Thymus (tissue), 11 donors: ENCODE measurements around the gene CDH4. TPM values are rescaled to one million over a fixed set of nuclear protein-coding genes. Genes with fewer than 3 reads are reported as not detected.

Source experiments
- DNase-seq, 9 donors: peaks; one replicate each; pipeline ENCODE4 v3.0.0-alpha.2; 2013; ENCODE audit warnings: low spot score in 9 of 9, low read depth in 6 of 9, missing footprints in 1 of 9
- H3K27ac ChIP-seq, 2 donors: one replicate each; pipeline ENCODE4 v1.5.1; 2013; ENCODE audit warnings: control low read depth in 1 of 2, low read depth in 1 of 2, low read length in 1 of 2, mild to moderate bottlenecking in 1 of 2, moderate library complexity in 1 of 2
- H3K27me3 ChIP-seq, 2 donors: one replicate each; pipeline ENCODE4 v1.5.1; 2013; ENCODE audit warnings: low read length in 1 of 2; ENCODE audit not compliant: control insufficient read depth in 2 of 2, insufficient read depth in 1 of 2
- H3K36me3 ChIP-seq, 2 donors: one replicate each; pipeline ENCODE4 v1.5.1; 2013; ENCODE audit warnings: low read length in 1 of 2, mild to moderate bottlenecking in 1 of 2, moderate library complexity in 1 of 2; ENCODE audit not compliant: control insufficient read depth in 2 of 2, insufficient read depth in 2 of 2
- H3K4me1 ChIP-seq, 2 donors: one replicate each; pipeline ENCODE4 v1.5.1; 2013; ENCODE audit warnings: low read length in 2 of 2; ENCODE audit not compliant: control insufficient read depth in 2 of 2, insufficient read depth in 2 of 2
- H3K4me3 ChIP-seq, 2 donors: one replicate each; pipeline ENCODE4 v1.5.1; 2013; ENCODE audit warnings: low read length in 2 of 2, control low read depth in 1 of 2, mild to moderate bottlenecking in 1 of 2
- H3K9me3 ChIP-seq, 2 donors: one replicate each; pipeline ENCODE4 v1.5.1; 2013; ENCODE audit warnings: low read length in 1 of 2, mild to moderate bottlenecking in 1 of 2; ENCODE audit not compliant: control insufficient read depth in 2 of 2, insufficient read depth in 1 of 2
- WGBS: extraction: QIAGEN DNeasy Blood & Tissue Kit; methylation state at CpG from one replicate; pipeline ENCODE4 v1.1.7; 2013; 5-methylcytosine and 5-hydroxymethylcytosine counted together
- polyA plus RNA-seq: library from polyadenylated mRNA; stranded (reverse); fragments of 200-250 nt; gene quantifications from one replicate; pipeline ENCODE4 v1.2.3, GENCODE V29; 2013
- total RNA-seq: library from RNA; stranded (reverse); fragments of 120-200 nt; gene quantifications from one replicate; pipeline ENCODE4 v1.2.4, GENCODE V29; 2013
- donor health status: healthy.

Gene CDH4
- total and polyA plus RNA-seq, 2 donors: 0.34 to 0.61 TPM

DNA sequence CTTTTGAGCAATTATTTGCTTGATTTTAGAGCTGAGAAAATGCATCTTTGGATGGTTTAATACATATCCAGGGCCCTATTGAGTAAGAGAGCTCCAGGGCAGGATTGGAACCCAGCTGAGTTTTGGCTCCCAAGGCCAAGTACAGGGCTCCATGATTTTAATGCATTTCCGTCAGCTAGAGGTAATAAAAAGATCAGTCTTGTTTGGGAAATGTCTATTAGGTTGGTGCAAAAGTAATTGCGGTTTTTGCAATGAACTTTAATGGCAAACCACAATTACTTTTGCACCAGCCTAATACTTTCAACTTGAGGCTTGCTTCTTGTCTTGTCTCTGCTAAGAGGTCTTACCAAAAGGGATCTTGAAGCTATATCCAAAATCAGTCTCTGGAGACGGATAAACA lies 29.4 kb upstream of the CDH4 start:
- peaks cover 0 to 3% of the 10 kb centered on the region in 2 donors for H3K9me3 ChIP-seq
- H3K27ac ChIP-seq: no peak overlapping the region
- H3K4me1 ChIP-seq: no peaks in the 10 kb centered on the region
- DNase-seq: no peak
- no peak overlapping the region for H3K4me3 ChIP-seq
- 94% methylated on average over 3 of the region's 3 CpGs for WGBS
- H3K36me3 ChIP-seq: no peaks in the 10 kb centered on the region
- H3K27me3 ChIP-seq: no peaks in the 10 kb centered on the region

DNA sequence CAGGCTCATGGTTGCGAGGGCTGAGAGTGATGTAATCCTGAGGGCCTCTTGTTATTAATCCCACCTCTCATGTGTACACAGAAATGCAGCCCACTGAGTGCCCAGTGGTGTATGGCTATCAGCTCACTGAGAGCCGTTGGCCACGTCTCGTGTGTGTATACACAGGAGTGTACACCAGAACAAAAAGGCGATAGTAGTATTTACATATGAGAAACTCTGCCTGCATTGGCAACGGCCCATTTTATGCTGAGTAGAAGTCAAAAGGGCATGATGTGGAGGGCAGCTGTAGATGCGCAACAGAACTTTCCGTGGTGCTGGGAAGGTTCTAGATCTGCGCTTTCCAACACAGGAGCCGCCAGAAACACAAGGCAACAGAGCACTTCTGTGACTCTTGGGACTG lies 28.9 kb upstream of the CDH4 start:
- no peaks in the 10 kb centered on the region for H3K4me1 ChIP-seq
- H3K36me3 ChIP-seq: no peaks in the 10 kb centered on the region
- DNase-seq: no peak
- H3K9me3 ChIP-seq: peaks cover 0 to 1% of the 10 kb centered on the region in 2 donors
- 96% methylated on average over 10 of the region's 10 CpGs for WGBS
- no peaks in the 10 kb centered on the region for H3K27me3 ChIP-seq
- H3K27ac ChIP-seq: no peak overlapping the region
- no peak overlapping the region for H3K4me3 ChIP-seq

DNA sequence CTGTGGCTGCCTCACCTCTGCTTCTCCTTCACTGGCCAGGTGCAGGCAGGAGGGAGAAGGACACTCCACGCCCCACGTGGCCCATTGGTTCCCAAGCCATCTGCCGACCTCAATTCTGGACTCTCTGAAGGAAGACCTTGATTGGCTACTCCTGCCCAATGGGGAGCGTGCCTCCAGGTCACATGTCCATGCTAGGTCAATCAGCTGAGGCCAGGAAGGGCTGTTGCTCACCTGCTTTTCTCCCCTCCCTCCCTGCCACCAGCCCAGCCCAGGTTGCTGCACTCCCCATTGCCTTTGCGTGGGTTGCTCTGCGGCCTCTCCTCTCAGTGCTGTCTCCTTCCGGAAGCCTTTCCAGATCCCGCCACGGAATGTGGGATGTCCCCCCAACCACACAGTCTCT lies 21.9 kb upstream of the CDH4 start:
- 94% methylated on average over 9 of the region's 9 CpGs for WGBS
- Histone ChIP-seq H3K4me1 (no peaks in the 10 kb centered on the region), H3K9me3 (no peaks in the 10 kb centered on the region), H3K27me3 (no peaks in the 10 kb centered on the region), H3K36me3 (no peaks in the 10 kb centered on the region), H3K4me3 (no peak overlapping the region), H3K27ac (no peak overlapping the region)
- no peak for DNase-seq

DNA sequence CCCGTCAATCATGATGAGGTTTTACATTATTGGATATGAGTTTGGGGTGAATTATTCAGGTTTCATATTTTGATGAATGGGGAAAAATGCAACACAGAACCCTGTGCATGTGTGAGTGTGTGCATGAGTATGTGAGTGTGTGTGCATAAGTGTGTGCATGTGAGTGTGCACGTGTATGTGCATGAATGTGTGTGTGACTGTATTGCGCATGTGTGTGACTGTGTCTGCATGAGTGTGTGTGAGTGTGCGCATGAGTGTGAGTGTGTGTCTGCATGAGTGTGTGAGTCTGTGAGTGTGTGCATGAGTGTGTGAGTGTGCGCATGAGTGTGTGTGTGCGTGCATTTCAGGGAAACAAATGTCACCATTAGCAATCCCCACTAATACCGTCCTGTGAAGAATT lies 18.5 kb upstream of the CDH4 start:
- 95% methylated on average over 7 of the region's 7 CpGs for WGBS
- Histone ChIP-seq H3K27ac (no peak overlapping the region), H3K4me3 (no peak overlapping the region), H3K4me1 (no peaks in the 10 kb centered on the region), H3K27me3 (no peaks in the 10 kb centered on the region), H3K36me3 (no peaks in the 10 kb centered on the region), H3K9me3 (no peaks in the 10 kb centered on the region)
- no peak for DNase-seq

DNA sequence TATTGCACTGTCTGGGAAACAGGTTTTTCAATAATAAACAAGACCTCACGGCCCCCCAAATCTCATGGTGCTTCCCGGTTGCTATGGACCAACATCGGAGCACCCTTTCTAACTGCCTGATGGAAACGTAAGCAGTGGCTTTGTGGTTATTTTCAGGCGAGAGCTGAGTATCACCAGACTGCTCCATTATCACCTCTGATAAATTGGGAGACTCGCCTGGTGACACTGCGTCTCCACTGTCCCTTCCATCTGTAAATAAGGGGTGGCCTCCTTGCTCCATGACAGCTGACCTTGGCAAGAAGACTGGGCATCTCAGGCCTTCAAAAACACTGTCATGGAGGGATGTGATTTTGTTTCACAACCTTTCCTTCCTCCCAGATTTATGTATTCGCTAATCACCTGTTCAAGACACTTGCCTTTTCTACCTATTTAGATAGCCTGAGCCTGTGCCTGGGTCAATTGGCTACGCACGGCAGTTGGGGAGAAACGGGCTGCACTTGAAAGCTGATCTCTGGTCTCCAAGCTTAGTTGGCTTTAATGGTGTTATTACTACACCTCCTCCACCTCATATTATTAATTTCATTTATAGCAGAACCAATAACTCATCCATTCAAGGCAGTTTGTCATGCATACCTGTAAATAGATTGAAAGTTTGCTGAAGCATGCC lies 17.7 kb upstream of the CDH4 start:
- 86% methylated on average over 11 of the region's 11 CpGs for WGBS
- no peaks in the 10 kb centered on the region for H3K27me3 ChIP-seq
- no peaks in the 10 kb centered on the region for H3K36me3 ChIP-seq
- H3K4me3 ChIP-seq: no peak overlapping the region
- no peaks in the 10 kb centered on the region for H3K9me3 ChIP-seq
- no peak overlapping the region for H3K27ac ChIP-seq
- DNase-seq: no peak
- no peaks in the 10 kb centered on the region for H3K4me1 ChIP-seq

DNA sequence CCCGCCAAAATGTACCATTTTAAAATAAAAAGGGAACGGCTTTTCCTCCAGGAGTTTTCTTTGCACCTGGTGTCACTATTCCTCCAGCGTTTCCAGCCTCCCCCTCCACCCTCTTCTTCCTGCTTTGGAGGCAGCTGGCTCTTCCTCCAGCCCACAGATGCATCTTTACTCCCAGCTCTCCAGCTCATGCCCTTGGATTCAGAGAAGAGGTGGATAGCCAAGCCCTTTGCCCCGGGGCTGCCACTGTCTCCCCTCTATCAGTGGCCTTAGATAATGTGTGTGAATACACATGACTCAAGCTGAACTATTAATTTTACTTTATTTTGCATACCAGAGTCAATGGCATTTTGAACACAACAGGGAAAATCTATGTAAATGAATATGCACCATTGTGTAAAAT lies 15.3 kb upstream of the CDH4 start:
- Histone ChIP-seq H3K4me1 (no peaks in the 10 kb centered on the region), H3K27ac (no peak overlapping the region), H3K36me3 (no peaks in the 10 kb centered on the region), H3K4me3 (no peak overlapping the region), H3K27me3 (no peaks in the 10 kb centered on the region), H3K9me3 (no peaks in the 10 kb centered on the region)
- WGBS: 63% methylated on average over 4 of the region's 4 CpGs
- DNase-seq: no peak

DNA sequence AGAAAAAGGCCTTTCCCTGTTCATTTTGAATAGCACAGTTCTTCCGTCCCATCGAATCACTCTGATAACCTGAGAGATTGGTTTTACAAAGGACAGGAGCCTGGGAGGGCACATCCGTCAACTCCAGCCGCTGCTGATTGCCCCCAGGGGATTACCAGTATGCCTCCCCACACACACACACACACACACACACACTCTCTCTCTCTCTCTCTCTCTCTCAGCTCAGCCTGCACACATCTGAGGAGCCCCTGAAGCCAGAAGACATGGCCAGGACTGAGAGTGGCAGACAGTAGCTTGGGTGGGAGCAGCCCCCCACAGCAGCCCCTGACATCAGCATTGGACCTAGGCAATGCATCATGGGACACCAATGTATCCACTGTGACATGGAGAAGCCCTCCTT lies 13.2 kb upstream of the CDH4 start:
- Histone ChIP-seq H3K27ac (no peak overlapping the region), H3K4me3 (no peak overlapping the region), H3K27me3 (no peaks in the 10 kb centered on the region), H3K36me3 (no peaks in the 10 kb centered on the region), H3K4me1 (no peaks in the 10 kb centered on the region), H3K9me3 (no peaks in the 10 kb centered on the region)
- no peak for DNase-seq
- 72% methylated on average over 4 of the region's 4 CpGs for WGBS

DNA sequence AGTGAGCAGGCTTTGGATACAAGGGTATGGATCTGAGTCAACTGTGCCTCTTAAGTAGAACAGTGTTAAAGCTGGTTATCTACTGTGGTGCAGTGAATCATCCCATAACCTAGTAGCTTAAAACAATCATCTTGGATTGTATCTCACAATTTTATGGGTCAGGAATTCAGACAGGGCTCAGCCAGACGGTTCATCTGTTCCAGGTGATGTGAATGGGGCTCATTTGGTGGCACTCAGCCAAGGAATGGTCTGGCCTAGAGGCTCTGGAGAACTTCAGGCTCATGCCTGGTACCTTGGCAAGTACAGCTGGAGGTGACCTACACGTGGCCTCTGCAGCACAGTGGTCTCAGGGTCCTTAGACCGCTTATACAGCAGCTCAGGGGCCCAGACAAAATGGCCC lies 11.2 kb upstream of the CDH4 start:
- Histone ChIP-seq H3K4me3 (no peak overlapping the region), H3K36me3 (no peaks in the 10 kb centered on the region), H3K27me3 (no peaks in the 10 kb centered on the region), H3K4me1 (no peaks in the 10 kb centered on the region), H3K27ac (no peak overlapping the region), H3K9me3 (no peaks in the 10 kb centered on the region)
- 87% methylated on average over 3 of the region's 3 CpGs for WGBS
- DNase-seq: no peak

DNA sequence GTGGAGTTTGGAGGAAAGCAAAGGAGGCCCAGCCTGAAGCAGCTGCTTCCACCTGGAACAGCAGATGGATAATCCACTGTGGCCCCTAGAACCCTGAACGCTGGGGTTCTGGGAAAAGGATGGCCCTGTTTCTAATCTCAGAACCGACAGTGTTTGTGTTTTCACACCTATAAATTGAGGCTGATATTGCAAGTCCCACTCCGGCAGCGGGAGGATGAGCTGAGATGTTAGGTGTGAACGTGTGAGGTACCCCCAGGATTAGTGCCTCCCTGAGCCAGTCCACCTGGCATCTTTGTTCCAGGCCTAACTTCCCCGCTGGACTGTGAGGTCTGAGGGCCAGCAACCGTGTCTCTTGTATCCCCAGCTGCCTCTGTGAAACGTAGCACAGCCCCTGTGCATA lies 7.8 kb upstream of the CDH4 start:
- 79% methylated on average over 8 of the region's 8 CpGs for WGBS
- Histone ChIP-seq H3K27me3 (peaks cover 0 to 1% of the 10 kb centered on the region in 2 donors), H3K36me3 (no peaks in the 10 kb centered on the region), H3K27ac (no peak overlapping the region), H3K4me3 (no peak overlapping the region), H3K9me3 (no peaks in the 10 kb centered on the region), H3K4me1 (no peaks in the 10 kb centered on the region)
- DNase-seq: no peak

DNA sequence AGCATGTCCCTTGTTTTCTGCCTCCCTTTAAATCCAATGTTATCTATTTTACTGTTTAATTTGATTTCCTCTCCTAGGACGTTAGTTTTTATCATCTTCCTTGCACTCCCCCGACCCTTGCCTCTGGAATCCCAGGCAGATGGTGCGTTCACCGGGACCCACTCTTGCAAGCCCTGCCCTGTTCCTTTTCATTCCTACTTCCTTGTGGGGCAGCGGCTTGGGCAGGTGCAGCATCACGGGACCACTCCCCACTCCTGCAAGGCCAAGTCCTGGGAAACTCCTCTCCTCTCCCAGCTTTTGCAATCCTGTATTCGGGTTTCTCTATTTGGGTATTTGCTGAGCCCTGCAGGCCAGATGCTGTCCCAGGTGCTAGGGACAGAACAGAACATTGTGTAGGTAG lies 5.8 kb upstream of the CDH4 start:
- DNase-seq: no peak
- Histone ChIP-seq H3K36me3 (no peaks in the 10 kb centered on the region), H3K4me1 (no peaks in the 10 kb centered on the region), H3K9me3 (no peaks in the 10 kb centered on the region), H3K4me3 (no peak overlapping the region), H3K27ac (no peak overlapping the region), H3K27me3 (peaks cover 10 to 21% of the 10 kb centered on the region in 2 donors)
- 81% methylated on average over 7 of the region's 7 CpGs for WGBS
